ENCODE data around the gene DNPEP. TPM values are rescaled to one million over a fixed set of nuclear protein-coding genes. Genes with fewer than 3 reads are reported as not detected.
A peak's percentile ranks its signal among the peaks of the same experiment; 100 is the strongest.

DNPEP gene
- total RNA-seq, 1 donor from 2014 or later = 85.1 TPM

- H3K27ac Mint-ChIP-seq = no peak overlapping the region
- H3K27me3 Mint-ChIP-seq (ENCODE audit: low read depth) = no peaks in the 10 kb centered on the region
- no peak for DNase-seq (ENCODE audit: low spot score in 2 of 2, unreplicated experiment in 2 of 2)
- H3K9me3 Mint-ChIP-seq = no peaks in the 10 kb centered on the region
- TF ChIP-seq, protein P1, sequence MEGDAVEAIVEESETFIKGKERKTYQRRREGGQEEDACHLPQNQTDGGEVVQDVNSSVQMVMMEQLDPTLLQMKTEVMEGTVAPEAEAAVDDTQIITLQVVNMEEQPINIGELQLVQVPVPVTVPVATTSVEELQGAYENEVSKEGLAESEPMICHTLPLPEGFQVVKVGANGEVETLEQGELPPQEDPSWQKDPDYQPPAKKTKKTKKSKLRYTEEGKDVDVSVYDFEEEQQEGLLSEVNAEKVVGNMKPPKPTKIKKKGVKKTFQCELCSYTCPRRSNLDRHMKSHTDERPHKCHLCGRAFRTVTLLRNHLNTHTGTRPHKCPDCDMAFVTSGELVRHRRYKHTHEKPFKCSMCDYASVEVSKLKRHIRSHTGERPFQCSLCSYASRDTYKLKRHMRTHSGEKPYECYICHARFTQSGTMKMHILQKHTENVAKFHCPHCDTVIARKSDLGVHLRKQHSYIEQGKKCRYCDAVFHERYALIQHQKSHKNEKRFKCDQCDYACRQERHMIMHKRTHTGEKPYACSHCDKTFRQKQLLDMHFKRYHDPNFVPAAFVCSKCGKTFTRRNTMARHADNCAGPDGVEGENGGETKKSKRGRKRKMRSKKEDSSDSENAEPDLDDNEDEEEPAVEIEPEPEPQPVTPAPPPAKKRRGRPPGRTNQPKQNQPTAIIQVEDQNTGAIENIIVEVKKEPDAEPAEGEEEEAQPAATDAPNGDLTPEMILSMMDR (IDR thresholded peaks at IDR 0.05; ENCODE audit: unreplicated experiment) = no peak
- H3K4me3 Mint-ChIP-seq = no peak overlapping the region
- no peaks in the 10 kb centered on the region for H3K4me1 Mint-ChIP-seq
- peaks cover 34% of the 10 kb centered on the region for H3K36me3 Mint-ChIP-seq
Observed at GRCh38 chr2:219380926-219381325, 6.8 kb downstream of the DNPEP start.

- Mint-ChIP-seq H3K36me3 (peaks cover 40% of the 10 kb centered on the region), H3K4me1 (no peaks in the 10 kb centered on the region), H3K27me3 (ENCODE audit: low read depth) (no peaks in the 10 kb centered on the region), H3K4me3 (no peak overlapping the region), H3K9me3 (no peaks in the 10 kb centered on the region), H3K27ac (no peak overlapping the region)
- TF ChIP-seq, protein P1 (IDR thresholded peaks at IDR 0.05; ENCODE audit: unreplicated experiment) = no peak
- DNase-seq (ENCODE audit: low spot score in 2 of 2, unreplicated experiment in 2 of 2) = no peak
Observed at GRCh38 chr2:219378163-219378851, 9.4 kb downstream of the DNPEP start.

GRCh38 chr2:219369447-219369861 is 18.3 kb downstream of the DNPEP start:
- no peak overlapping the region for H3K4me3 Mint-ChIP-seq
- no peaks in the 10 kb centered on the region for H3K27me3 Mint-ChIP-seq (ENCODE audit: low read depth)
- no peaks in the 10 kb centered on the region for H3K9me3 Mint-ChIP-seq
- no peak for DNase-seq (ENCODE audit: low spot score in 2 of 2, unreplicated experiment in 2 of 2)
- peak overlapping the region; percentile 91 for H3K27ac Mint-ChIP-seq
- H3K4me1 Mint-ChIP-seq = peaks cover 16% of the 10 kb centered on the region
- H3K36me3 Mint-ChIP-seq = peaks cover 12% of the 10 kb centered on the region
- TF ChIP-seq, protein P1 (IDR thresholded peaks at IDR 0.05; ENCODE audit: unreplicated experiment) = no peak

GRCh38 chr2:219368690-219369191 is 19.0 kb downstream of the DNPEP start:
- H3K4me3 Mint-ChIP-seq = peak overlapping the region; percentile 9

DNA sequence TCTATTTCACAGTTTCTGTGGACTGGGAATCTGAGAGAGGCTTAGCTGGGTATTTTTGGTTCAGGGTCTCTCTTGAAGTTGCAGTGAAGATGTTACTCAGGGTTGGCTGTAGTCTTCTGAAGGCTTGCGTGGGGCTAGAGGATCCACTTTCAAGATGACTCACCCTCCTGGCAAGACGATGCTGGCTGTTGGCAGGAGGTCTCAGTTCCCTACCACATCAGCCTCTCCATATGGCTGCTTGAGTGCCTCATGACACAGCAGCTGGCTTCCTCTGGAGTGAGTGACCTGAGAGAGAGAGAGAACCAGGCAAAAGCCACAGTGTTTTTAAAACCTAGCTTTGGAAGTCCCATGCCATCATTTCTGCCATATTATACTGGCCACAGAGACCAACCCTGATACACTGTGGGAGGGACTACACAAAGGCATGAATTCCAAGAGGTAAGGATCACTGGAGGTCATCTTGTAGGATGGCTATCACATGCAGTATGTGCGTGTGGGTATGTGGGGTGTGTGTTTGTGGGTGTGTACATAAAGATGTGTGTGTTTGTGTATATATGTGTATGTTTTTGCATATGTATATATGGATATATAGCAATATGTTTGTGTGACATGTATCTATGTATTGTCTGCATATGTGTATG is 25.1 kb downstream of the DNPEP start:
- peaks cover 5% of the 10 kb centered on the region for H3K36me3 Mint-ChIP-seq
- H3K27me3 Mint-ChIP-seq (ENCODE audit: low read depth) = peaks cover 39% of the 10 kb centered on the region
- H3K27ac Mint-ChIP-seq = no peak overlapping the region
- no peak for DNase-seq (ENCODE audit: low spot score in 2 of 2, unreplicated experiment in 2 of 2)
- no peaks in the 10 kb centered on the region for H3K9me3 Mint-ChIP-seq
- TF ChIP-seq, protein P1 (IDR thresholded peaks at IDR 0.05; ENCODE audit: unreplicated experiment) = no peak
- H3K4me1 Mint-ChIP-seq = peaks cover 6% of the 10 kb centered on the region
- H3K4me3 Mint-ChIP-seq = no peak overlapping the region

More at GRCh38 chr2:219368690-219369191, 19.0 kb downstream of the DNPEP start:
- Mint-ChIP-seq H3K4me1 (peaks cover 16% of the 10 kb centered on the region), H3K27me3 (ENCODE audit: low read depth) (no peaks in the 10 kb centered on the region), H3K9me3 (no peaks in the 10 kb centered on the region), H3K36me3 (peaks cover 5% of the 10 kb centered on the region), H3K27ac (peak overlapping the region; percentile 91)
- TF ChIP-seq, protein P1 (IDR thresholded peaks at IDR 0.05; ENCODE audit: unreplicated experiment) = no peak
- no peak for DNase-seq (ENCODE audit: low spot score in 2 of 2, unreplicated experiment in 2 of 2)
